Measurements from ENCODE around the gene TTC39B.

DNA sequence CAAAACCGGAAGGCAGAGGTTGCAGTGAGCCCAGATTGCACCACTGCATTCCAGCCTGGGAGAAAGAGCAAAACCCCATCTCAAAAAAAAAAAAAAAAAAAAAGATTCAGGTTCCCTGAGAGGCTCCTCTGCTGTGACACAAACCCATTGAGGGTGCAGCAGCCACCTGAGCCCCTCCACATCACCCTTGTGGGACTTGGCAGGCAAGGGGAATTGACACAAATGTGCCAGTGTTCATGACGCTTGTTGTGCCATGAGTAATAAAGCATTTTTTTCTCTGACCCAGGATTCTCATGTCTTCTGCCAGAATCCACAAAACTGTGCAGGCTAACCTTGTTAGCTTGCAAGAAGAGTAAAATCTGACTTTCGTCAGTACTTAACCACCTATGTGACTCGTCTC, 149.6 kb downstream of the TTC39B start:
- TF ChIP-seq EZH2 (IDR thresholded peaks at IDR 0.05) (no peak), POLR2A (IDR thresholded peaks at IDR 0.05; ENCODE audit: borderline replicate concordance, extremely low read depth, insufficient read depth, insufficient read length) (no peak), ELF1 (IDR thresholded peaks at IDR 0.05; ENCODE audit: borderline replicate concordance, low read depth) (no peak), POLR2AphosphoS5 (IDR thresholded peaks at IDR 0.05; ENCODE audit: low read depth, low read length) (no peak), CEBPB (IDR thresholded peaks at IDR 0.05; ENCODE audit: low read depth) (no peak), ZNF274 (IDR thresholded peaks at IDR 0.05; ENCODE audit: low read depth, low read length) (no peak), EZH2phosphoT487 (IDR thresholded peaks at IDR 0.05; ENCODE audit: borderline replicate concordance) (no peak), RAD21 (IDR thresholded peaks at IDR 0.05; ENCODE audit: low read depth) (no peak), MAX (IDR thresholded peaks at IDR 0.05) (no peak), ATF3 (IDR thresholded peaks at IDR 0.05) (no peak)
- TF ChIP-seq, protein P1, sequence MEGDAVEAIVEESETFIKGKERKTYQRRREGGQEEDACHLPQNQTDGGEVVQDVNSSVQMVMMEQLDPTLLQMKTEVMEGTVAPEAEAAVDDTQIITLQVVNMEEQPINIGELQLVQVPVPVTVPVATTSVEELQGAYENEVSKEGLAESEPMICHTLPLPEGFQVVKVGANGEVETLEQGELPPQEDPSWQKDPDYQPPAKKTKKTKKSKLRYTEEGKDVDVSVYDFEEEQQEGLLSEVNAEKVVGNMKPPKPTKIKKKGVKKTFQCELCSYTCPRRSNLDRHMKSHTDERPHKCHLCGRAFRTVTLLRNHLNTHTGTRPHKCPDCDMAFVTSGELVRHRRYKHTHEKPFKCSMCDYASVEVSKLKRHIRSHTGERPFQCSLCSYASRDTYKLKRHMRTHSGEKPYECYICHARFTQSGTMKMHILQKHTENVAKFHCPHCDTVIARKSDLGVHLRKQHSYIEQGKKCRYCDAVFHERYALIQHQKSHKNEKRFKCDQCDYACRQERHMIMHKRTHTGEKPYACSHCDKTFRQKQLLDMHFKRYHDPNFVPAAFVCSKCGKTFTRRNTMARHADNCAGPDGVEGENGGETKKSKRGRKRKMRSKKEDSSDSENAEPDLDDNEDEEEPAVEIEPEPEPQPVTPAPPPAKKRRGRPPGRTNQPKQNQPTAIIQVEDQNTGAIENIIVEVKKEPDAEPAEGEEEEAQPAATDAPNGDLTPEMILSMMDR (IDR thresholded peaks at IDR 0.05 in 2 of 3, conservative IDR thresholded peaks at IDR 0.05 in 1 of 3; ENCODE audit: borderline replicate concordance in 1 of 3, insufficient read depth in 1 of 3, low read depth in 2 of 3, low read length in 2 of 3) = no peak
